Smooth muscle cell (in vitro differentiated cells): Measurements from ENCODE around the gene ABR. TPM values are rescaled to one million over a fixed set of nuclear protein-coding genes. Genes with fewer than 3 reads are reported as not detected.
"Not testable (repeated sequence)": the region's sequence is repeated elsewhere in the genome, so short reads cannot be mapped to it uniquely, and the experiment has no call there.

Experiments used
- DNase-seq: peaks from one replicate; lab custom pipeline; 2025; ENCODE audit not compliant: unreplicated experiment; lab: John Stamatoyannopoulos, UW
- H2AFZ ChIP-seq: fragments of 200-600 bp; sonication (generic); 2 replicates; pipeline ENCODE4 v1.6.0; 2016; ENCODE audit warnings: antibody characterized with exemption, low read depth, mild to moderate bottlenecking
- H3F3A ChIP-seq: fragments of 200-600 bp; sonication (generic); 2 replicates; pipeline ENCODE4 v1.6.0; 2017; ENCODE audit warnings: antibody characterized with exemption, low read depth
- H3K27ac ChIP-seq: fragments of 200-600 bp; sonication (generic); 2 replicates; pipeline ENCODE4 v1.5.1; 2016; ENCODE audit warnings: low read depth, mild to moderate bottlenecking
- H3K27me3 ChIP-seq: fragments of 200-600 bp; sonication (generic); 2 replicates; pipeline ENCODE4 v1.6.1; 2016; ENCODE audit warnings: low read depth, mild to moderate bottlenecking
- H3K36me3 ChIP-seq: fragments of 200-600 bp; sonication (generic); 2 replicates; pipeline ENCODE4 v1.5.1; 2016; ENCODE audit warnings: low read depth
- H3K4me1 ChIP-seq: fragments of 200-600 bp; sonication (generic); 2 replicates; pipeline ENCODE4 v1.5.1; 2016; ENCODE audit warnings: low read depth
- H3K4me2 ChIP-seq: fragments of 200-600 bp; sonication (generic); 2 replicates; pipeline ENCODE4 v1.6.0; 2016; ENCODE audit warnings: mild to moderate bottlenecking
- H3K4me3 ChIP-seq: fragments of 200-600 bp; sonication (generic); 2 replicates; pipeline ENCODE4 v1.5.1; 2016; ENCODE audit warnings: mild to moderate bottlenecking
- H3K79me2 ChIP-seq: fragments of 200-600 bp; sonication (generic); 2 replicates; pipeline ENCODE4 v1.6.0; 2016; ENCODE audit warnings: low read depth, mild to moderate bottlenecking
- H3K9ac ChIP-seq: fragments of 200-600 bp; sonication (generic); 2 replicates; pipeline ENCODE4 v1.6.0; 2016; ENCODE audit warnings: low read depth
- H3K9me3 ChIP-seq: fragments of 200-600 bp; sonication (generic); replicated peaks from 2 replicates; pipeline ENCODE4 v1.5.1; 2016; ENCODE audit warnings: low read depth
- H4K20me1 ChIP-seq: fragments of 200-600 bp; sonication (generic); 2 replicates; pipeline ENCODE4 v1.6.0; 2016; ENCODE audit warnings: low read depth
- CTCF ChIP-seq: fragments of 200-600 bp; sonication (generic); IDR thresholded peaks from 2 replicates; pipeline ENCODE4 v1.5.1; 2017; ENCODE audit warnings: borderline replicate concordance, mild to moderate bottlenecking, antibody characterized with exemption; ENCODE audit not compliant: insufficient read depth, poor library complexity, severe bottlenecking
- WGBS: methylation state at CpG from one replicate; pipeline ENCODE4 v1.1.7; 2016; ENCODE audit warnings: low lambda C conversion rate; 5-methylcytosine and 5-hydroxymethylcytosine counted together
- polyA plus RNA-seq: library from polyadenylated mRNA; unstranded; fragments of >200 nt; fragmentation: Nextera tagmentation; extraction: Ambion mirVana; gene quantifications from 2 replicates; pipeline ENCODE4 v1.2.1, GENCODE V29; 2016
- total RNA-seq: library from RNA; depleted of rRNA; stranded (reverse); fragments of >200 nt; gene quantifications from 2 replicates; pipeline ENCODE4 v1.2.3, GENCODE V29; 2014

The ABR gene
- total and polyA plus RNA-seq, 2 experiments from 2014 or later: 16.1 to 29.1 TPM

GRCh38 chr17:975371-975915 lies 204.3 kb downstream of the ABR start:
- Histone ChIP-seq H2AFZ (no peak overlapping the region), H3K4me1 (peaks cover 29% of the 10 kb centered on the region), H3K79me2 (peaks cover 84% of the 10 kb centered on the region), H3K9me3 (no peaks in the 10 kb centered on the region), H3K4me2 (peak overlapping the region; percentile 97), H3K9ac (no peak overlapping the region), H3K4me3 (peak overlapping the region; percentile 93), H3K27me3 (no peaks in the 10 kb centered on the region), H3K36me3 (no peaks in the 10 kb centered on the region), H3F3A (peaks cover 15% of the 10 kb centered on the region), H4K20me1 (peaks cover 74% of the 10 kb centered on the region), H3K27ac (peak overlapping the region; percentile 70)
- no peak for DNase-seq
- no peak for TF ChIP-seq CTCF
- WGBS: 15% methylated on average over 5 of the region's 5 CpGs

GRCh38 chr17:974778-975177 lies 205.0 kb downstream of the ABR start:
- H4K20me1 ChIP-seq: peaks cover 81% of the 10 kb centered on the region
- WGBS: 98% methylated on average over 2 of the region's 2 CpGs
- not testable (repeated sequence) for H3K9ac ChIP-seq, H3K9me3 ChIP-seq, H3K36me3 ChIP-seq, H2AFZ ChIP-seq, H3K4me3 ChIP-seq, DNase-seq, H3K27me3 ChIP-seq
- H3F3A ChIP-seq: peaks cover 16% of the 10 kb centered on the region
- H3K4me1 ChIP-seq: peaks cover 36% of the 10 kb centered on the region
- peak overlapping the region; percentile 70 for H3K27ac ChIP-seq
- H3K79me2 ChIP-seq: peaks cover 91% of the 10 kb centered on the region
- H3K4me2 ChIP-seq: peak overlapping the region; percentile 97

GRCh38 chr17:973053-973452 lies 206.7 kb downstream of the ABR start:
- peaks cover 45% of the 10 kb centered on the region for H3K4me1 ChIP-seq
- DNase-seq: no peak
- H3K27me3 ChIP-seq: no peaks in the 10 kb centered on the region
- no peaks in the 10 kb centered on the region for H3K9me3 ChIP-seq
- peak overlapping the region; percentile 69 for H3K27ac ChIP-seq
- WGBS: 43% methylated on average over 12 of the region's 12 CpGs
- H3K4me3 ChIP-seq: no peak overlapping the region
- no peak for TF ChIP-seq CTCF
- no peak overlapping the region for H2AFZ ChIP-seq
- no peak overlapping the region for H3K4me2 ChIP-seq
- H3K79me2 ChIP-seq: peaks cover 100% of the 10 kb centered on the region
- H3F3A ChIP-seq: peaks cover 29% of the 10 kb centered on the region
- no peaks in the 10 kb centered on the region for H3K36me3 ChIP-seq
- peaks cover 92% of the 10 kb centered on the region for H4K20me1 ChIP-seq
- no peak overlapping the region for H3K9ac ChIP-seq

- peaks cover 33% of the 10 kb centered on the region for H3K4me1 ChIP-seq
- H3F3A ChIP-seq: peaks cover 29% of the 10 kb centered on the region
- peaks cover 100% of the 10 kb centered on the region for H3K79me2 ChIP-seq
- H3K4me2 ChIP-seq, H3K4me3 ChIP-seq, H2AFZ ChIP-seq, DNase-seq, H3K9ac ChIP-seq, H3K27me3 ChIP-seq, H3K36me3 ChIP-seq, H3K9me3 ChIP-seq: not testable (repeated sequence)
- peak overlapping the region; percentile 69 for H3K27ac ChIP-seq
- WGBS: 98% methylated on average over 14 of the region's 14 CpGs
- peaks cover 92% of the 10 kb centered on the region for H4K20me1 ChIP-seq
Observed at GRCh38 chr17:971861-972260, 207.9 kb downstream of the ABR start.
